HG03521 (cell line): ENCODE data around the gene EYA4.

Experiments
- ATAC-seq: cut with Tn5 transposase; IDR thresholded peaks from one replicate; pipeline ENCODE4 v1.9.1; 2021; ENCODE audit warnings: mild to moderate bottlenecking, moderate library complexity; ENCODE audit not compliant: unreplicated experiment

EYA4 gene, protein sequence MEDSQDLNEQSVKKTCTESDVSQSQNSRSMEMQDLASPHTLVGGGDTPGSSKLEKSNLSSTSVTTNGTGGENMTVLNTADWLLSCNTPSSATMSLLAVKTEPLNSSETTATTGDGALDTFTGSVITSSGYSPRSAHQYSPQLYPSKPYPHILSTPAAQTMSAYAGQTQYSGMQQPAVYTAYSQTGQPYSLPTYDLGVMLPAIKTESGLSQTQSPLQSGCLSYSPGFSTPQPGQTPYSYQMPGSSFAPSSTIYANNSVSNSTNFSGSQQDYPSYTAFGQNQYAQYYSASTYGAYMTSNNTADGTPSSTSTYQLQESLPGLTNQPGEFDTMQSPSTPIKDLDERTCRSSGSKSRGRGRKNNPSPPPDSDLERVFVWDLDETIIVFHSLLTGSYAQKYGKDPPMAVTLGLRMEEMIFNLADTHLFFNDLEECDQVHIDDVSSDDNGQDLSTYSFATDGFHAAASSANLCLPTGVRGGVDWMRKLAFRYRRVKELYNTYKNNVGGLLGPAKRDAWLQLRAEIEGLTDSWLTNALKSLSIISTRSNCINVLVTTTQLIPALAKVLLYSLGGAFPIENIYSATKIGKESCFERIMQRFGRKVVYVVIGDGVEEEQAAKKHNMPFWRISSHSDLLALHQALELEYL

DNA sequence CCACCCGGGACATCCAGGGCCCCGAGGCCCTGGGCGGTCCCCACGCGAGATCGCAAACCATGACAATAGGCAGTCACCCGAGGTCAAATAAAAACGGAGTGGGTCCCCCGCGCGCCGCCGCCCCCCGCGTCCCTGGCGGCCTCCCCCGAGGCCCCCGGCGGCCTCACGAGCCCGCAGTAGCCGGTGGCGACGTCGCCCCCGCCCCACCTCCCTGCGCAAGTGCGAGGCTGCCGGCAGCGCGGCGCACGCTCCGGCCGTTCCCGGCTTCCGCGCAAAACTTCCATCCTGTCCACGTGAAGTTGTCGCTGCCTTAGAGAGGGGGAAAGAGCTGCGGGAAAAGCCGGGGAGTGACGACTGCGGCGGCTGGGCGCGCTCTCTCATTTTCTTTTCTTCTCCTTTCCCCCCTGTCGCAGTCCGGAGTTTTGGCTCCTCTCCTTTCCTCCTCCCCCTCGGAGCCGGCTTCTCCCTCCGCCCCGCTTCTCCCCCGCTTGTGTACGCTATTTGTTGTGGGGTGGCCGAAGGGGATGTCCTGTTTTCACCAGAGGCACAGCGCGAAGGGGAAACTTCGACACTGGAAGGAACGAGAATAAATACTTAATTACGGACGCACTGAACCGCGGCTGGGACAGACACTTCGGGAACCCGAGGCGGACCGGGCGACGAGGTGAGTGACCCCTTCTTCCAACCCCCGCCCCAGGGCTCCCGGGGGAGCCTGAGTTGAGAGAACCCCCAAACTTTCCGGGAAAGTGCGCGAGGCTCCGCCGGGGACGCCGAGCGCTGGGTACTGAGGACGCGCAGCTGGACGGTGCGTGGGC is at the start of gene EYA4:
TSS of gene EYA4 (plus strand) at position 272 of the 815 bp plus-strand sequence. CDS start 33,424 bp downstream, outside the sequence.
- no peak for ATAC-seq

DNA sequence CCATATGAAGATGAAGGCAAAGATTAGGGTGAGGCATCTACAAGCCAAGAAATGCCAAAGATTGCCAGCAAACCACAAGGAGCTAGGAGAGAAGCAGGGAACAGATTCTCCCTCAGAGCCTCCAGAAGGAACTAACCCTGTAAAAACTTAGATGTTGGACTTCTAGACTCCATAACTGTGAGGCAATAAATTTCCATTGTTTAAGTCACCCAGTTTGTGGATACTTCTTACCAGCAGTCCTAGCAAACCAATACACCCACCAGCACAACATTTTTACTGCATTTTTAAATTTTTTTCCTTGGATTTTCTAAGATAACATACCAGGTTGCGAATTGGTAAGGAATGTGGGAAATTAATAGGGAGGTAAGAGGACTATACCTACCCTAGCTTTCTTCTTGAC is 47.8 kb upstream of the EYA4 start:
- ATAC-seq = no peak

DNA sequence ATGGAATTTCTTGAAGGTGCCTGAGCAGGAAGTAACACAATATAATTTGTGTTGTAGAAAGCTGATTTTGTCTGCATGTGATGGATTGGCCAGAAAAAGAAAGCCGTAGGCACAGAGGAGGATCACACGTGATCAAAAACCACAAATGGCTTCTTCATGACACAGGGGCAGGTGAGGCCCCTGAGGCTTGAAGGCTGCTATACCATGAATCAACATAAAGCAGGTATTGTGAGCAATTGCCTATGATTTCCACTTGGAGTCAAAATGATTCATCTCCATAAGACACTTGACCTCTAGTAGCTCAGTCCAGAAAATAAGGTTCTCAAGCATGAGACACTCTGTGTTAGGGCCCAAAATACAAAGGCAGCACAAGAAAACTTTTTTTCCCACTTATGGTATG is 42.4 kb upstream of the EYA4 start:
- ATAC-seq = no peak

DNA sequence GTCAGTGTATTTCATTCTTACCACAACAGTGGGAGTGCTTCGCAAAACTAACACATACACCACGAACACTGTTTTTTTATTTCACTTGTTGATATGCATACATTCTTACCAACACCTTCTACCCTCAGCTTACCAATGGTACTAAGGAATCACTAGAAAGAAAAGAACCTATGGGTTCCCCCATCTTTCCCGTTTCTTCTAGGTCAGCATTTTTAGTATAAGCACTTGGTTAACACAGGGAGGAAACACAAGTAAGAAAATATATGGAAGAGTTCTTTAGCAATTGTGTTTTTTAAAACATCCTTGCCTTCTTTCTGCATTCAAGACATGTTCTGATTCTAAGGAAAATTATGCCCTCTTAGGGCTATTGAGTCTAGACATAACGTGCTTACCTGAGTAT is 39.9 kb upstream of the EYA4 start:
- ATAC-seq = no peak

DNA sequence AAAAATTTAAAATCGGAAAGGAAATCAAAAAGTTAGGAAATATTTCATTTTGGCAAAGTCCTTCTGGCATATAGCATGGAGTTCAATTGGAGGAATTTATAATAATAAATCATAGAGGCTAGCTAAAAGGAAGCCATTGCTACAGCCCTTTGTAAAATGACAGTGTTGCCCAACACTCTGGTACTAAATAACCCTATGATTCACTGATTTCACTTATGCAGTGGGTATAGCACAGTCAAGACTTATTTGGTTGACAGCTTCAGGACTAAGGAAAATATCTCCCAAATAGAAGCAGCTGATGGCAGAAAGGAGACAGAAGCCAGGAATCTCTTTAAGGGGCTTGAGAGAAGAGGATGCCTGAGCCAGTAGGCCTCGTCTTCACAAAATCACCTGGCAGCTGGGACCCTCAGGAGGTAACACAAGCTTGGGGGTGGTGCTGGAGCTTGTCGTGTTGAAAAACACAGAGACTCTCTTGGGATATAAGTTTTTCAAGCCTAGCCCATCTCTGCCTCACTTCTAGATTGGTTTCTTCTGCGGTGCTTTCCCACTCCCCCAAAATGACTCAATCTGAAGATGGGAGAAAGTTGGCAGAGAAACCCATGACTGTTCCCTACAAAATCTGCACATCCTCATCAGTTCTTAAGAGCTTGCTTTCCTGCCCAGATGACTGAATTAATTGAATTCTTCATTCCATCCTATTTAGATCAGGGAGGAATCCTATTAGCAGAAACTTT is 38.4 kb upstream of the EYA4 start:
- no peak for ATAC-seq

DNA sequence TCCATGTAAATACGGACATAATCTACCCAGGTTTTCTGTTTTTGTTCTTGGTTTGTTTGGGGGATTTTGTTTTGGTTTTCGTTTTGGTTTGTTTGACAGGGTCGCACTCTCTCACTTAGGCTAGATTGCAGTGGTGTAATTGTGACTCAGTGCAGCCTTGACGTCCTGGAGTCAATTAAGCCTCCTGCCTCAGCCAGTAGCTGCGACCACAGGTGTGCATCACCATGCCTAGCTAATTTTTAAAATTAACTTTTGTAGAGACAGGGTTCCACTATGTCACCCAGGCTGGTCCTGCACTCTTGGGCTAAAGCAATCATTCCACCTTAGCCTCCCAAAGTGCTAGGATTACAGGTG is 37.8 kb upstream of the EYA4 start:
- ATAC-seq = no peak

DNA sequence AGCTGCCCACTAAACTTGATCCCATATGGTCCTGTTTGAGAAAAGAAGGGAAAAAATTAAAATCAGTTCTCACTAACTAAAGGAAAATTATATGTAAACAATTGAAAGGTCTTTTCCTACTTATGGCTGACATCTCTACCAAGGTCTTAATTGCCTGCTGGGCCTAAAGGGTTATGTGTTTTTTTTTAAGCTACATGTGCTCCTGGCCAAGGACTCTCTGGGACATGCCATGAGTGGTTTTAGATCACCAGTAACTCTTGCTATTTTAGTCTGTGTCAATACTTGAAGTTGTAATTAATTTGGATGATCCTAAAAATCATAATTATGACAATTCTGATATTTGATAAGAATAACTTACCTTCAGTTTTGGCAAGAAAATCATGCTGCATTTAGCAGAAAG is 35.9 kb upstream of the EYA4 start:
- ATAC-seq = no peak

DNA sequence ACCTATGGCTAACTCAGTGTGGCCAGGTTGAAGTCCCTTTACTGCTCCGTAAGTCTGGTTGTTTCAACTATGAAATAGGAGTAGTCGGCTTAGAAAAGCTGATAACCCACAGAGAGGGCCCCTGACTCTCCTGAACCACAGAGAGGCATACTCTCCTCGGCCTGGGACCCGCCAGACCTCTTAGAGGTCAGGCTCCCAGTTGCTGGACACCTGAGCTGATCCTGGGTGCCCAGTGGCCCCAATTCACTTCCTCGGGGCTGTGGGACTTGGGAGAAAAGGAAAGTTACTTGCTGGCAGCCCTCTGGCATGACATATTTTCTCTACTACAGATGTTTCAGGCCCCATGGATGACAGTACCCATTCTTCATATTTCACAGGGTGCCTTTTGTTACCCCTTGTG is 34.2 kb upstream of the EYA4 start:
- no peak for ATAC-seq

DNA sequence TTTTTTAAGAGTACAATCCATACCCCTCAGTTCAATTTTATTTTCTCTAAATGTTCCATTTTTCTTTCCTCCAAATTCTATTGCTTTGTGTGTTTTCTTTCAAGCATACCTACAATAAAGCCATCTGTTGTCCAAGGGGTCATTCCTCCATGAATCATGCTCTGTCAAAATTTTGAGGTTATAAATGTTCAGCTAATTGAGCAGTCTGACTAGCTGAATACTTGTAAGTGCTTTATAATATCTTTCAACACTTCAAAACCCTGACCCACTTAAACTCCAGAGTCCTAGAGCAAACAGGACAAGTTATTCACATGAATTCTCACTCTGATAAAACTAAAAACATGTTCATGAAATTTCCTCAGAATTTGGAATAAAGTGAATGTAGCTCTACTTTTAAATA is 33.4 kb upstream of the EYA4 start:
- no peak for ATAC-seq

DNA sequence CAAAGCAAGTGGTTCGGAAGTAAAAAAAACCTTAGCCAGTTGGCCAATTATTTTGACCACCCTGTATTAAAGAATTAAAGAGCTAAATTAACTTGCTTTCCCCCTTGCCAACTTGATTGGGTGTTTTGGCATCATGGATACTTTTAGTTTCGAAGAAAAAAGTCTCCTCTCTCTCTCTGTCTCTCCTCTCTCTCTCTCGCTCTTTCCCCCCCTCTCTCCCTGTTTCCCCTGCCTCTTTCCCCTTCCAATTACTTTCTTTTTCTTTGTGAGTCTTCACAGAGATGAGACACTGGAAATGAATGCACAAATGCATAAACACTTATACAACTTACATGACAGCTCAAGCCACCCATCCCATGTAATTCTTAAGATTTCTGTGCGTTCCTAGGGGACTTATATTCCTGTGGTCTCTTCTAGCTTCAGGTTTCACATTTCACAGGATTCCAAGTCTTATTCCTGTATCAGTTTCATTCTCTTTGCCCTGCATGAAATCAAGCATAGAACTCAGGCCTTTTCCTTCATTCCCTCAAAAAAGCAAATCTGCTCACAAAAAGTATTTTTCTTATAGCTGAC is 32.9 kb upstream of the EYA4 start:
- no peak for ATAC-seq

DNA sequence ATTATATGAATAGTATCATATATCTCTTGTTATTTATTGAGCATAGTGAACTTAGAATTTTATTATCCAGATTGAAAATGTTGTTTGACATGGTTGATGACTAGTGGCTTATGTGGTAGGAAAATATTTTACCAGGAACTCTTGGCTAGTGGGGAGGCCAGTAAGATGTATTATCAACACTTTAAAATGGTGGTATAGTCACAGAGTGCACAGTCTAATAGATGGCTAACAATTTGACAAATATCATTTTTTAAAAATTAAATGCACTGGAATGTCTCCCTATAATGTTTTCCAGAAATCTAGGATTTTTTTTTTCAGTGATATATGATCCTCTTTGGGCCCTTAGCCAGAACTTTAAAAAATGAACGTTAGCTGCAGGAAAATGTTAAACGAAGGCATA is 26.9 kb upstream of the EYA4 start:
- no peak for ATAC-seq

DNA sequence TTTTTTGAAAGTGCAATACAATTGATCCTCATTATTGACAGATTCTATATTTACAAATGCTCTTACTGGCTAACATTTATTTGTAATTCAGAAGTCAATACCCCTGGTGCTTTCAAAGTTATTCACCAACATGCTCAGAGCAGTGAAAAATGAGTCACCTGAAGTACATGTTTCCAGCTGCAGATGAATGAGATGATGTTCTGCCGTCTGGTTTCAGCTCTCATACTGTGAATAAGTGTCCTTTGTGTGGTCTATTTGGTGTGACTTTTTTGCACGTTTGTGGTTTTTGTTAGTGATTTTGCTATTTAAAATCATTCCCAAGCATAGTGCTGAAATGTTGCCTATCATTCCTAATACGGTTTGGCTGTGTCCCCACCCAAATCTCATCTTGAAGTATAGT is 22.3 kb upstream of the EYA4 start:
- ATAC-seq = no peak

DNA sequence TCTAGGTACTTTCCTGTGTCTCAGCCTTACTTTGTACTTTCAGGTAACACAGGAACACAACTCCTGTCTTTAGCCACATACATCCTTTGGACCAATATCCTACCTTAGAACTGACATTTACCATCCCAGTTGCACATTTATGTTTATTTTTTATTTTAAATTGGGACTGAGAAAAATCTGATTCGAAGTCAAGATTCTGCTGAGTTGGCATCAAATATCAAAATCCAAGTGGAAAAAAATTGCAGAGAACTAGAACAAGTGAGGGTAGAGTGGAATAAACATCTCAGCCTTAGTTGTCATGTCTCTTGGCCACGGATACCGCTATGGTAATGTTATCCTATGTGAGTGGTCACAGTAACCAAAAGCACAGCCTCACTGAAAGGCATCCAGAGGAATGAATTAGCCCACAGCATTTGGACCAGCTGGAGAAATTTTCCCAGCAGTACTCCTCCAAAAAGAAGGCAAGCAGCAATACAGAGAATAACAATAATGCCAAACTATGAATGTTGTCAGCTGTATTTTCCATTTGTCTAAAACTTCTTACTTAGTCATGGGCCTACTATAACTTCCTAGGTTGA is 17.6 kb upstream of the EYA4 start:
- ATAC-seq = no peak

DNA sequence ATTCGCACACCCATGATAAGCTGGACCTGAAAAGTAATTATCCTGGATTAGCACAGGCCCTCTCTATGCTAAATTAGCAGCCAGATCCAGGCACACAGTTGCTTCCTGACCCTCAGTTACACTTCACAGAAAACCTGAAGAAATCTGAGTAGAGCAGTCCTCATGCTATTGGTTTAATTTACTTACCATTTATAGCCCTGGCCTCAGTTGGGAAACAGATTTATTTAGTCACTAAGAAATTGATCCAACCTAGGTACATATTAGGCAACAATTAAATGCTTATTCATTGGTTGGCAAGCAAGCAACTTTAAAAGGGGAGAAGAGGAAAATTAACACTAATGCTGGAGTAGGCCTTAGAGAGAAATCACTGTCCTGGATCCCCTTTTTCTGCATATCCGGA is 15.6 kb upstream of the EYA4 start:
- ATAC-seq = no peak

DNA sequence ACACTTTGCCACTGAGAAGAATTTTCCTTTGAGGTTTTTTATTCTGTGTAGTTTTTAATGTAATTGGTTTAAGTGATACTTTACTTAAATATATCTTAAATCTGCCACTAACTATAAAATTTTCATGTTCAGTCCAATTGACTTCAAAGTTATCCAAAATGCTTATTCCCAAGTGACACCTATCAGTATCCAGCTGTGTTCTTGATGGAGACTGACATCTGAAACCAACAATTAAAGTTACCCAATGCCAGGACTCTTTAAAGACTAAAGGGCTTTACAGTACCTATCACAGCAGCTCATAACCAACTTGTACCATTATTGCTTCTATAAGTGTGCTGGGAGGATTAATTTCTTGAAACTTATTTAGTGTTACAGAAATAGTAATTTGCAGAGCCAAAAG is 13.8 kb upstream of the EYA4 start:
- no peak for ATAC-seq

DNA sequence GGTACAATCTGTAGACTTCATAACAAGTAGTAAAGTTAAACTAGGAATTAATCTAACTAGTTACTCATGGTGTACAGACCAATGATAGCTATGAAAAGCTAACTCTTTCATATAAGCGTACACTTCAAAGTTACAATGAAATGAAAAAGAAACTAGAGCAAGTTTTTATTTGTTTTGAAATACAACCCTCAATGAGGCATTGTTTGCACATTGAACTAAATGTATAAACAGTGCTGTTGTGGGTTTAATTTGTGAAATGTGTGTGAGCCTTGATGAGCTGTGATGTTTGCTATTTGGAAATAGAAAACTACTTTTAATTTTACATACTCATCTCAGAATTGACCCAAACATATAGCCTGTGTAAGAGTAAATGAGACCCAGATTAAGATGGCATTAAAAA is 11.1 kb upstream of the EYA4 start:
- no peak for ATAC-seq

DNA sequence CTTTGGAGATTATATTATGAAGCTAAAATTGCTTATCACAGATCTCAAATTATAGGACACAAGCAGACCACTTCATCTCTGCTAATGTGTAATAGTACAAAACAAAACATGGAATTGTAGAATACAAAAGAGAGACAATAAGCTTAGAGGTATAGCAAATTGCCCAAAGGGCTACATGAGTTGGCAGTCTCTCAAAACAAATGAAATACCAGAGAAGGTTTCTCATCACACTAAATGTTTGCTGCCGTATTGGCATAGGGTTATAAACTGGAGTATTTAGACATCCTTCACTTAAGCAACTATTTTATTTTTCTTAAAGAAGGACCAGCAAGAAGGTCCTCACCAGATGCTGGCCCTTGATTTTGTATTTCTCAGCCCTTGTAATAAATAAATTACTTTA is 5.9 kb upstream of the EYA4 start:
- no peak for ATAC-seq

DNA sequence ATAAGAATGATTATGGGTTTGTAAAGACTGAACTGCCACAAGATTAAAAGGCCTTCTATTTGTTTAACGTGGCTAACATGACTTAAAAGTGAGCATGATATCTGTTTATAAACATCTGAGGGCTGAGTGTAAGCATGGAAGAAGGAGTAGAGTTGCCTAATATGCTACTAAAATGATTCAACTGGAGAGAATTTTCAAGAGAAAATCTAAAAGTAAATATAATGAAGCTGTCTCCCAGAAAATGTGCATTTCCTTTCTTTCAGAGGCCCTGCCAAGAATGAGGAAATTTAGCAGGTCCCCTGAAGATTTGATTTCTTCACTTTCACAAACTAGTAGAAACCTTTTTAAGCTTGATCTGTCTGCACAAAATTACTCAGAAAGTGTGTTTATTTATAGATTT is 4.2 kb upstream of the EYA4 start:
- no peak for ATAC-seq

DNA sequence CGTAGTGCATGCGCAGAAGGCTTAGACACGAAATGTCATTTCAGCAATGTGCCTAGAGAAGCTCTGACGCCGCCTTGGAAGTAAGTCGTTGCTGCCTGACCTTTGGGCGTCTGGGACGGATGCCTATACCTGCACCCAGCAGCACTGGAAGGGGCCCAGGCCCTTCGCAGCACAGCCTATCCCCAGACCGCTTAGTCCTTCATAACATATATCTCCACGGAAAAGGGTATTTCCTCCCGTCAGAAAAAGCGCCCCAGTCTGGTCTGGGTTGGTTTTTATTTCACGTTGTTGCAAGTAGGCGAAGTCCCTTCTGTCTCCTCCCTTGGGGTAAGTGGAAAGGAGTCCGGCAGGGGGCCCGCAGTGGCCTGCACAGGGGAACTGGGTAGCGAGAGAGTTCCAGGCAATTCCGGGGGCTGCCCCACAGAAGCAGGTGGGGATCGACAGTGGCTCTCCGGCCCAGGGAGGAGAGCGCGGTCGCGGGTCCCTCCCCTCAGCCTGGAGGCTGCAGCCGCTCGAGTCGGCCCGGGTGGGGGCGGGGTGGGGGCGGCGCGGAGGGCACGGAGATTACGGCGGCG is 559 bp upstream of the EYA4 start:
- ATAC-seq = no peak
